GM08714 (cell line): ENCODE results near the gene NPHP4.
"Not testable (repeated sequence)": the region's sequence is repeated elsewhere in the genome, so short reads cannot be mapped to it uniquely, and the experiment has no call there.

Experiments
- H3K4me3 ChIP-seq: fragments of 200-500 bp; sonication (Bioruptor generic); 2 replicates; pipeline ENCODE4 v1.5.1; 2014; ENCODE audit warnings: mild to moderate bottlenecking, low read length, inconsistent platforms
- ZNF274 ChIP-seq: IDR thresholded peaks from 2 replicates; pipeline ENCODE4 v1.6.1; 2012; ENCODE audit warnings: mild to moderate bottlenecking, low read depth, low read length

The NPHP4 gene

GRCh38 chr1:5859766-5860165 is 132.5 kb downstream of the NPHP4 start:
- no peak for TF ChIP-seq ZNF274
- no peak overlapping the region for H3K4me3 ChIP-seq

GRCh38 chr1:5858844-5859407 is 133.3 kb downstream of the NPHP4 start:
- no peak overlapping the region for H3K4me3 ChIP-seq
- no peak for TF ChIP-seq ZNF274

- TF ChIP-seq ZNF274 = no peak
- no peak overlapping the region for H3K4me3 ChIP-seq
These were observed 134.0 kb downstream of the NPHP4 start for GRCh38 chr1:5858246-5858645.

GRCh38 chr1:5857508-5858090 is 134.6 kb downstream of the NPHP4 start:
- TF ChIP-seq ZNF274 = no peak
- no peak overlapping the region for H3K4me3 ChIP-seq

GRCh38 chr1:5857011-5857410 is 135.2 kb downstream of the NPHP4 start:
- no peak overlapping the region for H3K4me3 ChIP-seq
- no peak for TF ChIP-seq ZNF274

- no peak overlapping the region for H3K4me3 ChIP-seq
- no peak for TF ChIP-seq ZNF274
These were observed 135.9 kb downstream of the NPHP4 start for GRCh38 chr1:5856246-5856815.

- no peak overlapping the region for H3K4me3 ChIP-seq
- no peak for TF ChIP-seq ZNF274
These were observed 136.9 kb downstream of the NPHP4 start for GRCh38 chr1:5855196-5855897.

- no peak for TF ChIP-seq ZNF274
- no peak overlapping the region for H3K4me3 ChIP-seq
These were observed 137.5 kb downstream of the NPHP4 start for GRCh38 chr1:5854754-5855153.

GRCh38 chr1:5853858-5854257 is 138.4 kb downstream of the NPHP4 start:
- not testable (repeated sequence) for H3K4me3 ChIP-seq

GRCh38 chr1:5850503-5850902 is 141.7 kb downstream of the NPHP4 start:
- no peak for TF ChIP-seq ZNF274
- no peak overlapping the region for H3K4me3 ChIP-seq

GRCh38 chr1:5849550-5849949 is 142.7 kb downstream of the NPHP4 start:
- no peak overlapping the region for H3K4me3 ChIP-seq
- TF ChIP-seq ZNF274 = no peak

GRCh38 chr1:5847013-5847659 is 145.1 kb downstream of the NPHP4 start:
- H3K4me3 ChIP-seq = no peak overlapping the region
- no peak for TF ChIP-seq ZNF274

GRCh38 chr1:5845376-5845775 is 146.8 kb downstream of the NPHP4 start:
- TF ChIP-seq ZNF274 = no peak

GRCh38 chr1:5844442-5844841 is 147.8 kb downstream of the NPHP4 start:
- H3K4me3 ChIP-seq = no peak overlapping the region
- TF ChIP-seq ZNF274 = no peak

More at GRCh38 chr1:5845376-5845775, 146.8 kb downstream of the NPHP4 start:
- H3K4me3 ChIP-seq = no peak overlapping the region
